ENCODE data around the gene FAM216B.

GRCh38 chr13:42834946-42835345 is 53.6 kb downstream of the FAM216B start:
- TF ChIP-seq CTCF (conservative IDR thresholded peaks at IDR 0.05; ENCODE audit: low read depth, low read length) (no peak), EZH2 (IDR thresholded peaks at IDR 0.05; ENCODE audit: borderline replicate concordance, low read depth, low read length, poor library complexity, severe bottlenecking) (no peak)
